GM19351 (cell line): ENCODE data around the gene ST8SIA2.
"Not testable (repeated sequence)": the region's sequence is repeated elsewhere in the genome, so short reads cannot be mapped to it uniquely, and the experiment has no call there.

ENCODE experiments used
- ATAC-seq: cut with Tn5 transposase; IDR thresholded peaks from one replicate; pipeline ENCODE4 v1.9.1; 2021; ENCODE audit warnings: mild to moderate bottlenecking, moderate library complexity; ENCODE audit not compliant: unreplicated experiment

ST8SIA2 gene

GRCh38 chr15:92435145-92435544 lies 41.5 kb downstream of the ST8SIA2 start:
- ATAC-seq = no peak

GRCh38 chr15:92438471-92438870 lies 44.8 kb downstream of the ST8SIA2 start:
- no peak for ATAC-seq

GRCh38 chr15:92443381-92443780 lies 49.7 kb downstream of the ST8SIA2 start:
- ATAC-seq = no peak

- no peak for ATAC-seq
Measured at GRCh38 chr15:92444631-92445030, 51.0 kb downstream of the ST8SIA2 start.

- ATAC-seq = no peak
Measured at GRCh38 chr15:92448370-92448769, 54.7 kb downstream of the ST8SIA2 start.

- no peak for ATAC-seq
Measured at GRCh38 chr15:92449476-92449875, 55.8 kb downstream of the ST8SIA2 start.

GRCh38 chr15:92451225-92451825 lies 57.6 kb downstream of the ST8SIA2 start:
- ATAC-seq = no peak

DNA sequence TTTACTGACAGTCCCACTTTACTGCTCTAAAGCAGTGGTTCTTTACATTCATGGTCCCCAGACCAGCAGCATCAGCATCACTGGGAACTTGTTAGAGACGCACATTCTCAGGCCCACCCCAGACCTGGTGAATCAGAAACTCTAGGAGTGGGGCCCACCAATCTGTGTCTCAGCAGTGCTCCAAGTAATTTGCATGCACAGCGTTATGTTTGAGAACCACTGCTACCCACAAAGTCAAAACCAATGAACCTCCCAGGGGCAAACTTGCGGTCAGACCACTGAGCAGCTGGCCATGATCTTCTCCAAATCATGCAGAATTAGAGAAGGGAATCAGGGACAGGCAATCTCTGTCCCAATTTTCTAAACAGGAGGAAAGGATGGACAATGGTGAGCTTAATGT lies 58.5 kb downstream of the ST8SIA2 start:
- ATAC-seq = no peak

DNA sequence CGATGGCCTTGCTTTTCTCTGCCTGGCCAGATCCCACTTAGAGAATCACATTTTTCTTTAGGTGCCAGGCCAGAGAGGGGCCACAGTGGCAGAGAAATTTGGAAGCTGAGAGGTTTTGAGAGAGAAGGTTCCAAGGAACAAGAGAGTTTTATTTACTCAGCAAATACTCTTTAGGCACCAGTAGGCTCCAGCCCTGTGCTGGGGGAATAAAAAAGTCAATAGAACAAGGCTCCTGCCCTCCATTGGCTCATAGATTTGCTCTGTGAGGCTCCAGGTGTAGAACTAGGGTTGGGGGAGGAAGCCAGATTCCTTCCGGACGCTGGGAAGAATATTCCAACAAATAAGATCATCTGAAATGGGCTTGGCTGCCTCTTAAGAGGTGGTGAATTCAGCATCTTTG lies 59.9 kb downstream of the ST8SIA2 start:
- ATAC-seq = no peak

DNA sequence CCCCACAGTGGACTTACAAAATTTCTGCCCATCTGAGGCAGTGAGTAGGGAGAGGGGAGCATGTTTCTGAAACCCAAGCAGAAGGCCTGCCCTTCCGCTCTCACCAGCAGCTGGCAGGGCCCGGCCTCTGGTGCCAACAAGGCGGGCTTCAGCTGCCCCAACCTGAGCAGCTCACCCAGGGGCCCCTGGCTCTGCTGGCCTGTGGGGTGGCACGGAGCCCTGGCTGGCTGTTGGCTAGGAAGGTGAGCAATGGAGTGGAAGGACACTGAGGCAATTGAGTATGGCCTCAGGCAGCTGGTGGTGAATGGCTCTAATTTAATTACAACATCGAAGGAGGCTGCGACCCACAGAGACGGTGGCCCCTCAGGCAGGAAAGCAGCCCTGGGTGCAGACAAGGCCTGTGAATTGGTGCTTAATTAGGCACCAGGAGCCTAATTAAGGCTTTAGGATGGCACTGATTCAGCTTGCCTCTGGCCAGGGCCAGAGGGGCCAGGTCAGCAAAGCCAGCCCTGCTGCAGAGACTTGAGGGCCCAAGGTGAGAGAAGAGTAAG lies 60.9 kb downstream of the ST8SIA2 start:
- no peak for ATAC-seq

DNA sequence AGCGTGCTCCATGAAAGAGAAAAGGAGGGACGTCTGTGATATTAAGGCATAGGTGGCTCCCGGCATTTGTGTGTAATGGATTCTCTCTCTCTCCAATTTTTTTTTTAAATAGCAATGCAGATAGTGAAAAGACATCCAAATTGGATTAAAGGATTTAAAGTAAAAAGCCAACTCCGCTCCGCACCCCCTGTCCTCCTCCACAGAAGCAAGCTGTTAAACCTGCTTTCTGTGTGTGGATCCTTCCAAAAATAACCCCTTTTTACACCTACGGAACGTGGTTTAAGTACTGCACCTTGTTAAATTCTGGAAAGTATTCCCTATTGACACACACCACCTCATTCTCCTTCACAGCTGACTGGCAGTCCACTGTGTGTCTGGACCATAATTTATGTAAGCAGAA lies 61.6 kb downstream of the ST8SIA2 start:
- no peak for ATAC-seq

DNA sequence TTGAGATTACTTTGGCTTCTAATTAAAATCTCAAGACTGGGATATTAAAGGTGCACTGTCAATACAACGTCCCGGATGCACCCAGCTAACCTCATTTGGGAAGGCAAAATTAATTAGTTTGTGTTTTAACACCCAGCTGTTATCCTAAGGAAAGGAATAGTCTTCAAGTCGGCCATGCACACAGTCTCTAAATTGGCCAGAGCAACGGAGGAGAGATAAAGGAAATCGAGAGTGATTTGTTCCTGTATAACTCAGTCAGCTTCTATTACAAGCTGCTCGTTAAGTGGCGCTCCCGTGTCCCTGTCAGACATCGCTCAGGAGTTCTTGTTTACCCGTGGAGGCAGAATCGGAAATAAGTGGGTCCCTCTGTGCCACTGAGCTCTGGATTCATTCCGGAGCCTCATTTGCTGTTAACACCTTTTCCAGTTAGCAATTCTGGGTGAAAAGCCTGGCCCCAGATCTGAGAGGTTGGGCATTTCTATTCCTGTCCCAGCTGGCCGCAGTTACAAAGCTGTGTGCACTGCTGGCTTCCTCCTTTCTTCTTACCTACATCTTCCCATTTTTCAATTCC lies 63.9 kb downstream of the ST8SIA2 start:
- no peak for ATAC-seq

GRCh38 chr15:92460023-92460422 lies 66.3 kb downstream of the ST8SIA2 start:
- ATAC-seq = no peak

- ATAC-seq = no peak
Measured at GRCh38 chr15:92462424-92463125, 68.9 kb downstream of the ST8SIA2 start.

GRCh38 chr15:92463352-92463751 lies 69.7 kb downstream of the ST8SIA2 start:
- ATAC-seq = no peak

DNA sequence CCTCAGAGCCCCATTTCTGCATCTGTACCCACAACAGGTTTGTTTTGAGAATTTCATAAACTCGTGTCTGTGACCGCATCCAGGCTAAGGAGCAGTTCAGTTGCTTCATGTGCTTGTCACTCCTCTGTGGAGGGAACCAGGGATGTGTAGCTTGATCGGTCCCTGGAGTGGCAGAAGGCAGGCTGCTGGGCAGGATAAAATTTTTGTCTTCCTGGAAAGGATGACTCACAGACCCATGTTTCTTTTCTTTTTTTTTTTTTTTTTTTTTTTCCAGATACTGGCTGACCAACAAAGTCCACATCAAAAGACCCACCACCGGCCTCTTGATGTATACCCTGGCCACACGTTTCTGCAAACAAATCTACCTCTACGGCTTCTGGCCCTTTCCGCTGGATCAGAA lies 70.1 kb downstream of the ST8SIA2 start:
- no peak for ATAC-seq

DNA sequence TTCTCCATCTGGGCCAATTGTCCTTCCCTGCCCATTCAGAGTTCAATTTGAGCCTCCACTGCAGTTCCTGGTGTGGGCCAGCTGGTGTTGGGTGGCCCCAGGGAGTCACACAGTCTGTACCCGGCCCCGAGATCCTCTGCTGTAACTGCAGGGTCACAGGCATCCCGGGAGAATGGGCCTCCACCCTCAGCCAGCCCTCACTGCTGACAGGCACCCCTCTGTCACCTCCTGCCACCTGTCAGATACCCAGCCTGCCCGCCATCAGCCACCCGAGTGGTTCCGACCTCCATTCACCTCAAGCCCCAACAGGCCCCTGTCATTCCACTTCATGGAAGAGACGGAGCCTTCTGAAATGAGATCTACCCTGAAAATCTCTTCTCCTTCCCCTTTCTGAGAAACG lies 73.2 kb downstream of the ST8SIA2 start:
- no peak for ATAC-seq

DNA sequence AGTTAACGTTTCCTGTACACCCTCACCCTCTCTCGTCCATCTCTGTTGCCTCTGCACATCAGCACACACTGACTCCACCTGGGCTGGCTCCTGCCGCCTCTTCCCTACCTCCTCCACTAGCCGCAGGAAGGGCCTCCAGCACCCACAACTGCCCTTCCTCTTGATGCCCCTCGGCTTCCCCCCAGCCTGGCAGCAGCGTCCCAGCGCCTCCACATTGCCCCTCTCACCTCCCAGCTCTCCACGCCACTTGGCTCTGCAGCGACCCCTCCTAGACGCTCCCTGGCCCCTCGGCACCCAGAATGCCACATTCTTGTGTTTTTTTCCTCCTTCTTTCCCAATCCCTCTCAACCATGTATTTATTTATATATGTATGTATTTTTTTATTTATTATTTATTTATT lies 73.6 kb downstream of the ST8SIA2 start:
- no peak for ATAC-seq

GRCh38 chr15:92468991-92469390 lies 75.3 kb downstream of the ST8SIA2 start:
- ATAC-seq = no peak

- ATAC-seq = no peak
Measured at GRCh38 chr15:92471288-92471687, 77.6 kb downstream of the ST8SIA2 start.

- no peak for ATAC-seq
Measured at GRCh38 chr15:92473756-92474155, 80.1 kb downstream of the ST8SIA2 start.

GRCh38 chr15:92479730-92480129 lies 86.0 kb downstream of the ST8SIA2 start:
- ATAC-seq = not testable (repeated sequence)
